PC-9 (cell line): Measurements from ENCODE around the gene EVC. TPM values are rescaled to one million over a fixed set of nuclear protein-coding genes. Genes with fewer than 3 reads are reported as not detected.

Experiments
- BruUV-seq: library from RNA; stranded (reverse); fragments of 400-500 nt; replicated peaks from 2 replicates; lab custom pipeline; 2021; lab: Mats Ljungman, UMichigan
- CTCF ChIA-PET: fragments of 300-600 bp; sonication (Branson Sonifier 250); formaldehyde crosslinking; loops from one replicate; lab custom pipeline; 2022; ENCODE audit warnings: antibody characterized with exemption; lab: Charles Lee
- POLR2A ChIA-PET: fragments of 300-600 bp; sonication (Branson Sonifier 250); formaldehyde crosslinking; loops from one replicate; lab custom pipeline; 2022; ENCODE audit warnings: antibody characterized with exemption; ENCODE audit not compliant: unreplicated experiment; lab: Charles Lee
- DNase-seq, 2 experiments: peaks; one replicate each; pipeline versions ENCODE4 v3.0.0 to v3.0.0-alpha.2; 2015 to 2022; ENCODE audit warnings: mixed read lengths in 1 of 2
- H2AFZ ChIP-seq: fragments of 200-600 bp; sonication (generic); 2 replicates; pipeline ENCODE4 v1.8.1; 2017; ENCODE audit warnings: antibody characterized with exemption
- H3F3A ChIP-seq: fragments of 200-600 bp; sonication (generic); 2 replicates; pipeline ENCODE4 v1.8.1; 2017; ENCODE audit warnings: antibody characterized with exemption, mild to moderate bottlenecking, low read depth; ENCODE audit not compliant: insufficient read depth
- H3K27ac ChIP-seq: fragments of 200-600 bp; sonication (generic); 2 replicates; pipeline ENCODE4 v1.6.1; 2016; ENCODE audit warnings: mixed run types
- H3K27me3 ChIP-seq: fragments of 200-600 bp; sonication (generic); 2 replicates; pipeline ENCODE4 v1.6.1; 2016; ENCODE audit warnings: low read depth, mixed run types; ENCODE audit not compliant: insufficient read depth
- H3K36me3 ChIP-seq: fragments of 200-600 bp; sonication (generic); 2 replicates; pipeline ENCODE4 v1.6.1; 2016; ENCODE audit warnings: low read depth, mixed run types
- H3K4me1 ChIP-seq: fragments of 200-600 bp; sonication (generic); replicated peaks from 2 replicates; pipeline ENCODE4 v1.6.1; 2016; ENCODE audit warnings: mixed run types; ENCODE audit not compliant: insufficient read depth
- H3K4me2 ChIP-seq: fragments of 200-600 bp; sonication (generic); 2 replicates; pipeline ENCODE4 v1.6.1; 2017; ENCODE audit warnings: mixed run types
- H3K4me3 ChIP-seq: fragments of 200-600 bp; sonication (generic); 2 replicates; pipeline ENCODE4 v1.6.1; 2016; ENCODE audit warnings: mixed run types
- H3K79me2 ChIP-seq: fragments of 200-600 bp; sonication (generic); 2 replicates; pipeline ENCODE4 v1.6.1; 2017; ENCODE audit warnings: low read depth, mixed run types
- H3K9me2 ChIP-seq: fragments of 200-600 bp; sonication (generic); 2 replicates; pipeline ENCODE4 v1.8.1; 2017; ENCODE audit warnings: mild to moderate bottlenecking; ENCODE audit not compliant: insufficient read depth
- H3K9me3 ChIP-seq: fragments of 200-600 bp; sonication (generic); 2 replicates; pipeline ENCODE4 v1.8.1; 2016; ENCODE audit warnings: low read depth; ENCODE audit not compliant: insufficient read depth
- H4K20me1 ChIP-seq: fragments of 200-600 bp; sonication (generic); 2 replicates; pipeline ENCODE4 v1.8.1; 2017; ENCODE audit not compliant: insufficient read depth
- EZH2 ChIP-seq: fragments of 200-600 bp; sonication (generic); IDR thresholded peaks from 2 replicates; pipeline ENCODE4 v1.8.0; 2017; ENCODE audit warnings: antibody characterized with exemption, low read depth
- intact Hi-C: fragments of 100-400 bp; cut with micrococcal nuclease; formaldehyde crosslinking; loops from one replicate; pipeline ENCODE4 v1.10.0; 2022; ENCODE audit not compliant: unreplicated experiment
- total RNA-seq: library from RNA; stranded (reverse); gene quantifications from 2 replicates; pipeline ENCODE4 v1.2.3, GENCODE V29; 2021
- TF ChIP-seq, protein P1 (sequence below): fragments of 200-600 bp; sonication (generic); conservative IDR thresholded peaks from 2 replicates; pipeline ENCODE4 v1.6.1; 2017; ENCODE audit warnings: mixed run types, antibody characterized with exemption, mild to moderate bottlenecking, moderate library complexity

EVC gene
- total RNA-seq, 1 experiment from 2014 or later: 14.0 TPM

GRCh38 chr4:5734853-5735252, 23.9 kb downstream of the EVC start:
- no peaks in the 10 kb centered on the region for H3F3A ChIP-seq
- intact Hi-C loops: no loop called here
- POLR2A ChIA-PET: no interaction called here
- H3K9me3 ChIP-seq: no peaks in the 10 kb centered on the region
- no peaks in the 10 kb centered on the region for H4K20me1 ChIP-seq
- no TSS peak for BruUV-seq
- TF ChIP-seq, protein P1, sequence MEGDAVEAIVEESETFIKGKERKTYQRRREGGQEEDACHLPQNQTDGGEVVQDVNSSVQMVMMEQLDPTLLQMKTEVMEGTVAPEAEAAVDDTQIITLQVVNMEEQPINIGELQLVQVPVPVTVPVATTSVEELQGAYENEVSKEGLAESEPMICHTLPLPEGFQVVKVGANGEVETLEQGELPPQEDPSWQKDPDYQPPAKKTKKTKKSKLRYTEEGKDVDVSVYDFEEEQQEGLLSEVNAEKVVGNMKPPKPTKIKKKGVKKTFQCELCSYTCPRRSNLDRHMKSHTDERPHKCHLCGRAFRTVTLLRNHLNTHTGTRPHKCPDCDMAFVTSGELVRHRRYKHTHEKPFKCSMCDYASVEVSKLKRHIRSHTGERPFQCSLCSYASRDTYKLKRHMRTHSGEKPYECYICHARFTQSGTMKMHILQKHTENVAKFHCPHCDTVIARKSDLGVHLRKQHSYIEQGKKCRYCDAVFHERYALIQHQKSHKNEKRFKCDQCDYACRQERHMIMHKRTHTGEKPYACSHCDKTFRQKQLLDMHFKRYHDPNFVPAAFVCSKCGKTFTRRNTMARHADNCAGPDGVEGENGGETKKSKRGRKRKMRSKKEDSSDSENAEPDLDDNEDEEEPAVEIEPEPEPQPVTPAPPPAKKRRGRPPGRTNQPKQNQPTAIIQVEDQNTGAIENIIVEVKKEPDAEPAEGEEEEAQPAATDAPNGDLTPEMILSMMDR: no peak
- TF ChIP-seq EZH2: no peak
- no peak for DNase-seq
- H3K27me3 ChIP-seq: no peaks in the 10 kb centered on the region
- no peaks in the 10 kb centered on the region for H3K4me1 ChIP-seq
- no peaks in the 10 kb centered on the region for H3K79me2 ChIP-seq
- no peaks in the 10 kb centered on the region for H3K9me2 ChIP-seq
- no peak overlapping the region for H2AFZ ChIP-seq
- no peaks in the 10 kb centered on the region for H3K36me3 ChIP-seq
- CTCF ChIA-PET: no interaction called here
- no peak overlapping the region for H3K4me2 ChIP-seq
- no peak overlapping the region for H3K27ac ChIP-seq
- H3K4me3 ChIP-seq: no peak overlapping the region

DNA sequence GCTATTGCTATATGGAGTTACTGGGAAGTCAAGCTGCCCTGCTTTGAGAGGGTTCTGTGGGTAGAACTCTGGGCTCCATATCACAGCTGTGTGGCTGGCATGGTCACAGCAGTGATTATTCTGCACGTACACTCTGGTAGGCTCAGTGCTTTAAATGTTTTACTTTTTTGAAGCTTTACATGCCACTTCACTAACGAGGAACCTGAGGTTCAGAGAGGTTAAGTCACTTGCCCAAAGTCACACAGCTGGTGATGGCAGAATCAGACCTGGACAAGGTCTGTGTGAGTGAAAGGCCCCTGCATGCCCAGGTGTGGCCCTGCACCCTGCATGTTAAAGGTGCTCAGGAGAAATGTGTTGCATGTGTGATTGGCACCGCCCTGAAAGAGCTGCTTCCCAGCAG, 24.5 kb downstream of the EVC start:
- Histone ChIP-seq H3K27ac (no peak overlapping the region), H3K4me1 (no peaks in the 10 kb centered on the region), H3K4me2 (no peak overlapping the region), H2AFZ (no peak overlapping the region), H4K20me1 (no peaks in the 10 kb centered on the region), H3K36me3 (no peaks in the 10 kb centered on the region), H3K4me3 (no peak overlapping the region), H3K9me2 (no peaks in the 10 kb centered on the region), H3K79me2 (no peaks in the 10 kb centered on the region), H3K27me3 (no peaks in the 10 kb centered on the region), H3F3A (no peaks in the 10 kb centered on the region), H3K9me3 (no peaks in the 10 kb centered on the region)
- intact Hi-C loops: no loop called here
- DNase-seq: no peak
- TF ChIP-seq EZH2: no peak
- TF ChIP-seq, protein P1: no peak
- ChIA-PET POLR2A (no interaction called here), CTCF (no interaction called here)
- no TSS peak for BruUV-seq

GRCh38 chr4:5738061-5738460, 27.1 kb downstream of the EVC start:
- no peaks in the 10 kb centered on the region for H3K27me3 ChIP-seq
- no peak overlapping the region for H3K4me2 ChIP-seq
- no peaks in the 10 kb centered on the region for H3K9me3 ChIP-seq
- H2AFZ ChIP-seq: no peak overlapping the region
- no peaks in the 10 kb centered on the region for H3F3A ChIP-seq
- no peak for TF ChIP-seq EZH2
- TF ChIP-seq, protein P1: no peak
- no peak overlapping the region for H3K27ac ChIP-seq
- H3K79me2 ChIP-seq: no peaks in the 10 kb centered on the region
- no peaks in the 10 kb centered on the region for H3K36me3 ChIP-seq
- CTCF ChIA-PET: no interaction called here
- no peak for DNase-seq
- no peaks in the 10 kb centered on the region for H3K9me2 ChIP-seq
- intact Hi-C loops: no loop called here
- H3K4me3 ChIP-seq: no peak overlapping the region
- no peaks in the 10 kb centered on the region for H3K4me1 ChIP-seq
- H4K20me1 ChIP-seq: no peaks in the 10 kb centered on the region
- no TSS peak for BruUV-seq
- POLR2A ChIA-PET: no interaction called here
